VCaP (cell line): ENCODE results near the gene SLC12A3.

Experiments
- H3K27ac ChIP-seq: fragments of 450-650 bp; 2 replicates; pipeline ENCODE4 v1.5.1; 2017
- TF ChIP-seq, protein P1 (sequence below): fragments of 450-650 bp; conservative IDR thresholded peaks from 2 replicates; pipeline ENCODE4 v1.5.1; 2017; ENCODE audit warnings: mild to moderate bottlenecking, moderate library complexity

The SLC12A3 gene

DNA sequence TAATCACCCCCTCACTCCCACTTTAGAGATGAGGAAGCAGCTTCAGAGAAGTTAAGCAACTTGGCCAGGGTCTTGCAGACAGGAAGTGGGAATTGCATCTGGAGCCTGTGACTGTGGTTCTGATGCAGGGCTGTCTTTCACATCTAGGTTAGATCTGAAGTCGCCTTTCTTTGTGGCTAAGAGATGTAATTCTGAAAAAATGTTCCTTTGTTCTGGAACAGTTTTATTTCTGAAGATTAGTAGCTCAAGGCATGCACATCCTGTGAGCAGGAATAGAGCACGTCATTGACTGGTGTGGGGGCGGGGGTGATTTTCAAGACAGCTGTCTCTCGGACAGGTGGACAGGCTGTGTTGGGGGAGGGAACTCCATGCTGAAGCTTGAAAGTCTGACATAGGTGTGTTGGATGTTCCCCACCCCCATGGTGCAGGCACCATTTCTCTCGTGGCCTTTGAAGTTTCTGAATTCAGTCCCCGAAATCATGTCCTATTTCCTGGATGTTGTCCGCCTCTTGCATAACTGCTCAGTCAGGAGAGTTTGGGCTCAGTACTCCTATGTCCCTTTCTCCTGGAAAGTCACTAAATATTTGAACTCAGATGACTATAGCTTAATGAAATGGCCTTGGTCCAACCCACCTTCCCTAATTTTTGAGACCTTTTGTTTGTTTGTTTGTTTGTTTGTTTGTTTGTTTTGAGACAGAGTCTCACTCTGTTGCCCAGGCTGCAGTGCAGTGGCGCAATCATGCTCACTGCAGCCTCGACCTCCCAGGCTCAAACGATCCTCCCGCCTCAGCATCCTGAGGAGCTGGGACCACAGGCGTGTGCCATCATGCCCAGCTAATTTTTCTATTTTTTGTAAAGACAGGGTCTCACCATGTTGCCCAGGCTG, 45.9 kb downstream of the SLC12A3 start:
- H3K27ac ChIP-seq, result no peak overlapping the region
- TF ChIP-seq, protein P1, sequence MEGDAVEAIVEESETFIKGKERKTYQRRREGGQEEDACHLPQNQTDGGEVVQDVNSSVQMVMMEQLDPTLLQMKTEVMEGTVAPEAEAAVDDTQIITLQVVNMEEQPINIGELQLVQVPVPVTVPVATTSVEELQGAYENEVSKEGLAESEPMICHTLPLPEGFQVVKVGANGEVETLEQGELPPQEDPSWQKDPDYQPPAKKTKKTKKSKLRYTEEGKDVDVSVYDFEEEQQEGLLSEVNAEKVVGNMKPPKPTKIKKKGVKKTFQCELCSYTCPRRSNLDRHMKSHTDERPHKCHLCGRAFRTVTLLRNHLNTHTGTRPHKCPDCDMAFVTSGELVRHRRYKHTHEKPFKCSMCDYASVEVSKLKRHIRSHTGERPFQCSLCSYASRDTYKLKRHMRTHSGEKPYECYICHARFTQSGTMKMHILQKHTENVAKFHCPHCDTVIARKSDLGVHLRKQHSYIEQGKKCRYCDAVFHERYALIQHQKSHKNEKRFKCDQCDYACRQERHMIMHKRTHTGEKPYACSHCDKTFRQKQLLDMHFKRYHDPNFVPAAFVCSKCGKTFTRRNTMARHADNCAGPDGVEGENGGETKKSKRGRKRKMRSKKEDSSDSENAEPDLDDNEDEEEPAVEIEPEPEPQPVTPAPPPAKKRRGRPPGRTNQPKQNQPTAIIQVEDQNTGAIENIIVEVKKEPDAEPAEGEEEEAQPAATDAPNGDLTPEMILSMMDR, result no peak

DNA sequence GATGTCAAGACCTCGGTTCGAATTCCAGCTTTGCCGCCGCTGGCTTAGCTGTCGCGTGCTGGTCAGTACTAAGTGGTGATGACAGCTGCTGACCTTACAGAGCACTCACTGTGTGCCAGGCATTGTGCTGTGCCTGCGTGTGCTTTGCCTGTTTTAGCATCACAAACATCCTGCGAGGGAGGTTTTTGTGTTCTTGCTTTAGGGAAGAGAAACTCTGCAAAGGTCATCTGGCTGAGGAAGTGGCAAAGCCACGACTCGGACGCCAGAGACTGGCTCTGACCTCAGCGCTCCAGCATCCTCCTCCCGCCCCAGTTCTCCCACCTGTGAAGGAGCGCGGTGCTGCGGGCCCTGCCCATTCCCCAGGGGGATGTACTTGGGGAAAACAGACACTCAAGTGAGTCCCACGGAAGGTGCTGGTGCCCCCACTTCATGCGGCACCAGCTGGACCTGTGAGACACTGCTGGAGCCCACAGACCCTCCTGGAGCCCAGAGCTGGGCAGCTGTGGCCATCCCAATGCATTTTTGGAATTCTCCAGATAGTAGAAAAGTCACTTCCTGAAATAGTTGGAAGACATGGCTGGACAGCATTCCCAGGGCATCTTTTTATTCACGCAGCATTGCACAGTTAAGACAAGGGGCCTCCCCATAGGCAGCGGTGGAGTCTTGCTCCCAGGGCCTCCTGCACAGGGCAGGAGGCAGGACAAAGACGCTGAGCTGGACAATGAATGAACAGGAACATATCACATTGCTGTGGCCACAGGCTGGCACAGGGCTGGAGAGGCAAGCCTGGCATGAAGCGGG, 47.0 kb downstream of the SLC12A3 start:
- TF ChIP-seq, protein P1, result no peak
- no peak overlapping the region for H3K27ac ChIP-seq

DNA sequence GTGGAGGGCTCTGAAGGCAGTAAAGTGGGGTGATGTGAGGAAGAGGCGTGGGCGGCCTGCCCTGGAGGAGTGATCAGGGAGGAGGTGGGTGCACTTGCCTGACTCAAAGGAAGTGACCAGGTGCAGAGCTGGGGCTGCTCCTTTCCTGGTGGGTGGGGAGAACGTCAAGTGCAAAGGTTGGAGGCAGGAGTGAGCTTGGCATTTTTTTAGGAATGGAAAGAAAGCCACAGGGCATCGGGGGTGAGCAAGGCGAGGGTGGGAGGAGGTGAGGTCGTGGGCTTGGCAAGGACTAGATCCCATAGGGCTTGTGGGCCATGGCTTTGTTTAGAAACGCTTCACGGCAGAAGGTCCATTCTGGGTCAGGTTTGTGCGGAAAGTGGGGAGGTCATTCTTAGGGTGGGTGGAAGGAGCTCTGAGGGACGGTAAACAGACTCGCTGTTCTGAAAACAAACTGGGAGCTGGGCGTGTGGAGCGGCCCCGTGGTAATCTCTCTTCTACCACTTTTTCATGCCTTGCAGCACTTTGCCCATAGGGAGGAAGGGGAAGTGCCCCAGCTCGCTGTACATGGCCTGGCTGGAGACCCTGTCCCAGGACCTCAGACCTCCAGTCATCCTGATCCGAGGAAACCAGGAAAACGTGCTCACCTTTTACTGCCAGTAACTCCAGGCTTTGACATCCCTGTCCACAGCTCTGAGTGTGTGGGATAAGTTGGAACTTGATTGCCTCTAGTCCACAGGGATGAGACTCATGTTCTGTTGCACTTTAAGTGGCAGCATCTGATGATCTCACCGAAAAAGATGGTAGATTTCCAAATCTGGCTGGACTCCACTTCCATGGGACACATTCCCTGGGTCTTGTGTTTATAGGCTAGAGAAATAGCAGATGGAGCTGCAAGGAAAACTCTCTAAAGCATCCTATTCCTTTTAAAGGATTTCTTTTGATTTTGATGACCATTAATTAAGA, 48.0 kb downstream of the SLC12A3 start:
- TF ChIP-seq, protein P1, result no peak
- H3K27ac ChIP-seq, result no peak overlapping the region

DNA sequence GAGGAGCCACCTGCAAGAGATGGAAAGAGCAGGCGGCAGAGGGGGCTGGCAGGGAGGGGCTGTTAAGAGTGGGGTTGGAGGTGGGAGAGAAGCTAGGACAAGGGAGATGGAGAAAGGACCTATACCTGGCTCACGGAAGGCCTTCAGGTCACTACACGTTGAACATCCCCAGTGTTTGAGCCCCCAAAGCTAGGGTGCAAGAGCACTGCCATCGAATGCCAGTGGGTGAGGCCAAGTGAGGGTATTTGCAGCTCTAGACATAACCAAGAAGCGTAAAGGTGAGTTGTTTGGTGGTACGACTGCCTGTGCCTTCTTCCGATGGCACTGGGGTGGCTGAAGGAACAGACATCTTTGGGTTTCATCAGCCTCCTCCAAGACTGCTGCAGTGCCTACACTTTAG, 49.9 kb downstream of the SLC12A3 start:
- no peak overlapping the region for H3K27ac ChIP-seq
- TF ChIP-seq, protein P1, result no peak

DNA sequence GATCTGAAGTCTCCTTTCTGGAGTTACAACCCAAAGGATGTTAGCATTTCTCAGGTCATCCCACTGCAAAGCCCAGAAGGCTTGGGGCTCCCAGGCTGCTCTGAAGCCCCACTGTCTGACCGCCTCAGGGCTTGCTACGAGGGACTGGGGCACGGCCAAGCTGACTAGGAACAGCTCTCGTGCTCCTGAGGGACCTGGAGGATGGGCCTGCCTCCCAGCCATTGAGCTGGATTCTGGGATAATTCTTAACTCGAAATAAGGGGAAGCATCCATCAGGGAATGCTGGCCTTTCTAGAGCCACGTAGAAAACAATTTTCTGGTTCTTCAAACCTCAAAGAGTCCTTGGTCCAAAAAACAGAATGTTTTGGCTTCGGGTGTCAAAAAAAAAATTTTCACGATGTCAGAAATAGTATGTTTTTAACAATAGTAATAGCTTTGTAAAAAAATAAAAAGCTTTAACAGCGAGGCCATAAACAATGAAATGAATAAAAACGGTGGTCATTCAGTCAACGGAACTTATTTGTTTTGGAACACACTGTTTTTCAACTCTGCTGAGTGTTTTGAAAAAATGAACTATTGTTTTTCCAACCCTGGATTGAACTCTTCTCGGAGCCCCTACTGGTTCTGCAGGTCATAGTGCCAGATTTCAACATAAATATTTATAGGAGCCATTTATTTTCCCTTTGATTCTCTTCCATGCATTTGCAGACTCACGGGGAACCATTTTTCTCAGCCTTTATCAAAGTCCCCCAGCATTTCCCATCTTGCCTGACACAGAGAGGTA, 50.5 kb downstream of the SLC12A3 start:
- TF ChIP-seq, protein P1, result no peak
- no peak overlapping the region for H3K27ac ChIP-seq

DNA sequence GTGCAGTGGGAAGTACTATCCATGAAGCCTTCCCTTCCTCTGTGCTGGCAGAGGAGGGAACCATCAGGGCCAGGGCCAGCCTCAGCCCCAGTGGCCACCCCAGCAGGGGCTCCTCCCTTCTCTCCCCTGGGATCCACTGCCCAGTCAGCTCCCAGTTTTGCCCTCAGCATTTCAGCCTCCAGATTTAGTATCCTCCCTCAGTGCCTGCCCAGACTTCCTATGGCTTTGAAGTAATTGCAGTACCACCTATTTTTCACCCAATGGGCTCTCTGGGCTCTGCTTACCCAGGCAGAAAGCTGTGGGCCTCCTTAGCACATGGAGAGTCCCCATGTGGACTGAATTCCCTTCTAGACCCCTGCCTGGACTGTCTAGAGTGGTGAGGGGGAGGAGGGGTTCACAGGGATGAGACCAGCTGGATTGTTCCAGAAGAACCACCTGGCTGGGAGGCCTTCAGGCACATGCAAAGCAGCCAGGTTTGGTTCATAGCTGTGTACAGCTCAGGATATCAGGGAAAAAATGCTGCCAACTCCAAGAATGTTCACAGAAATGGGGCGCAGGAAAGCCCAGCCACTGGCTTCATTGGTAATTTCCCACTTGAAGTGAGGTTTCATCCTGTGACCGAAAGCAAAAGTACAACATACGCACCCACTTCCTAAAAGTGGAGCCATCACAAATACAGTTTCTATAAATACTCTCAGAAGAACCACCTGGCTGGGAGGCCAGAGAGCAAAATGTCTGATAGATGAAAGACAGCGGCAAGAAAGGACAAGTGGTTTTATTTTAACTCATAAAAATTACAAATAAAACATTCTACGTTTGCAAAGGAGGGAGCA, 51.8 kb downstream of the SLC12A3 start:
- TF ChIP-seq, protein P1, result no peak
- H3K27ac ChIP-seq, result no peak overlapping the region
